GM12864 (cell line): ENCODE data around the gene ADAD2.
"Not testable (repeated sequence)": the region's sequence is repeated elsewhere in the genome, so short reads cannot be mapped to it uniquely, and the experiment has no call there.

Experiments used
- DNase-seq: peaks from one replicate; pipeline ENCODE4 v3.0.0-alpha.2; 2011; ENCODE audit warnings: low read depth
- H3K4me3 ChIP-seq: 2 replicates; pipeline ENCODE4 v1.5.1; 2011; ENCODE audit warnings: mild to moderate bottlenecking, low read depth, low read length, control low read depth
- CTCF ChIP-seq: IDR thresholded peaks from 2 replicates; pipeline ENCODE4 v1.5.1; 2011; ENCODE audit warnings: low read depth, mild to moderate bottlenecking, moderate library complexity, low read length, control low read depth, inconsistent platforms; ENCODE audit errors: missing control alignments

ADAD2 gene

GRCh38 chr16:84196101-84196500 is 5.1 kb downstream of the ADAD2 start:
- DNase-seq = no peak
- no peak for TF ChIP-seq CTCF
- no peak overlapping the region for H3K4me3 ChIP-seq

- no peak for TF ChIP-seq CTCF
- DNase-seq = no peak
These were observed 5.9 kb downstream of the ADAD2 start for GRCh38 chr16:84196727-84197394.

DNA sequence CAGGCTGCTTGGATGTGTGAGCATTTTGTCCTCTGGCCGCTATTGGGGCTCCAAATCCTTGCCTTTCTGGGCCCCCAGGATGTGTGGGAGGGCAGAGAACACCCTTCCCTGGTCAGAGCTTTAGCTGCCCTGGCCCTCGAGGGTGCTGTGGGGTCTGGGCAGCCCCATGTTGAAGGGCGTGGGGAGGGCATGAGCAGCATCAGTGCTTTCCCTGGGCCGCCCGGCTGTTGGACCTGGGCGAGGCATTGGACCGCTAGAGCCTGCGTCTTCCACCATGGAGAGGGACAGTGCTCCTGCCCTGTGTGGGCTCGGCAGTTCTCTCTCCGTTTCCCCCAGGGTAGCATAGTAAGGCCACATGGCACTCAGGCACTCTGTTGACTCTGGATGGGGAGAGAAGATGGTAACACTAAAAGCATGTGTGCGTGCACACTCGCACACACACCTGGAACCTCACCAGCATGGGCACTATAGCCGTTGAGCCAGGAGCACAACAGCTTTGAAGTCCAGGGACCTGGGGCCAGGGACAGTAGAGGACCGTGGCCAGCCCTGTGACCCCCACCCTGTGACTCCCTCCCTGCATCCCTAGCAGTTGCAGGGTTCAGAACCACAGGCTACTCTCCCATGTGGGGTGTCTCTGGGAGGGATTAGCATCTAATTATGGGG is 6.6 kb downstream of the ADAD2 start:
- H3K4me3 ChIP-seq = no peak overlapping the region
- no peak for TF ChIP-seq CTCF
- no peak for DNase-seq

More at GRCh38 chr16:84196727-84197394, 5.9 kb downstream of the ADAD2 start:
- H3K4me3 ChIP-seq = no peak overlapping the region

GRCh38 chr16:84198401-84198800 is 7.4 kb downstream of the ADAD2 start:
- DNase-seq = no peak
- no peak for TF ChIP-seq CTCF

GRCh38 chr16:84199097-84199496 is 8.1 kb downstream of the ADAD2 start:
- TF ChIP-seq CTCF = no peak
- H3K4me3 ChIP-seq = no peak overlapping the region
- DNase-seq = no peak

More at GRCh38 chr16:84198401-84198800, 7.4 kb downstream of the ADAD2 start:
- no peak overlapping the region for H3K4me3 ChIP-seq

GRCh38 chr16:84199861-84200260 is 8.9 kb downstream of the ADAD2 start:
- no peak for TF ChIP-seq CTCF
- DNase-seq = no peak
- H3K4me3 ChIP-seq = no peak overlapping the region

DNA sequence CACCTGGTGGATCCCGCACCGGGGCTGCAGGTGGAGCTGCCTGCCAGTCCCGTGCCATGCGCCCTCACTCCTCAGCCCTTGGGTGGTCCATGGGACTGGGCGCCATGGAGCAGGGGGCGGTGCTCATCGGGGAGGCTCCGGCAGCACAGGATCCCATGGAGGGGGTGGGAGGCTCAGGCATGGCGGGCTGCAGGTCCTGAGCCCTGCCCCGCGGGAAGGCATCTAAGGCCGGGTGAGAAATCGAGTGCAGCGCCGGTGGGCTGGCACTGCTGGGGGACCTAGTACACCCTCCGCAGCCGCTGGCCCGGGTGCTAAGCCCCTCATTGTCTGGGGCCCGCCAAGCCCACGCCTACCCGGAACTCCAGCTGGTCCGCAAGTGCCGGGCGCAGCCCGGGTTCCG is 13.6 kb downstream of the ADAD2 start:
- not testable (repeated sequence) for DNase-seq, H3K4me3 ChIP-seq

DNA sequence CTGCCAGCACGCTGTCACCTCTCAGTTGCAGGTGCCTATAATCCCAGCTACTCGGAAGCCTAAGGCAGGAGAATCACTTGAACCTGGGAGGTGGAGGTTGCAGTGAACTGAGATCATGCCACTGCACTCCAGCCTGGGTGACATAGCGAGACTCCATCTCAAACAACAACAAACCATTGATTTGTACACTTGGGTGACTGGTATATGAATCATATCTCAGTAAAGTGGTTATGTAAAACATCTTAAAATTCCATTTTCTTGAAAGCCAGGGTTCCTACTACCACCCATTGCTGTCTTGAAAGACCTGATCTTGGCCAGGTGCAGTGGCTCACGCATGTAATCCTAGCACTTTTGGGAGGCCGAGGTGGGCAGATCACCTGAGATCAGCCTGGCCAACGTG is 14.2 kb downstream of the ADAD2 start:
- H3K4me3 ChIP-seq, DNase-seq: not testable (repeated sequence)
